HG03442 (cell line): ENCODE results near the gene NOP16.

Experiments used
- ATAC-seq: cut with Tn5 transposase; IDR thresholded peaks from one replicate; pipeline ENCODE4 v1.9.1; 2021; ENCODE audit warnings: mild to moderate bottlenecking, moderate library complexity; ENCODE audit not compliant: unreplicated experiment

NOP16 gene

DNA sequence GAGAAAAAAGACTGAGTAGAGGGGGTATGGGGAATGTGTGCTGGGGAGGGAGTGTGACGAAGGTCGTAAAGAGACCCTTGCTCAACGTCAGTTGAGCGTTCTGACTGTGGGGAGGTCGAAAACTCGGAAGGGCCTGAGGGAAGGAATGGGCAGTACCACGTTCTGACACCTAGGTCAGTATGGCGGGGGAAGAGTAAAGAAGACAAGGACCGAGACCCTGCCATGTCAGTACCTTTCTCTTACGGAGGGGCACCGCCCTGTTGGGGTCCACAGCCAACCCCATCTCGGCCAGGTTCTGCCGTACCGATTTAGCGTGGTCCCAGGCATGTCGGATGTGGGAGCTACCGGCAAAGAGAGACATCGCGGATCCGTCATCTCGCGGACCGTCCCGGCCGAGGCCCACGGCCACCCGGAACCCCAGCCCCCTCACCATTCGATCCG is 375 bp downstream of the NOP16 start:
- ATAC-seq: no peak

DNA sequence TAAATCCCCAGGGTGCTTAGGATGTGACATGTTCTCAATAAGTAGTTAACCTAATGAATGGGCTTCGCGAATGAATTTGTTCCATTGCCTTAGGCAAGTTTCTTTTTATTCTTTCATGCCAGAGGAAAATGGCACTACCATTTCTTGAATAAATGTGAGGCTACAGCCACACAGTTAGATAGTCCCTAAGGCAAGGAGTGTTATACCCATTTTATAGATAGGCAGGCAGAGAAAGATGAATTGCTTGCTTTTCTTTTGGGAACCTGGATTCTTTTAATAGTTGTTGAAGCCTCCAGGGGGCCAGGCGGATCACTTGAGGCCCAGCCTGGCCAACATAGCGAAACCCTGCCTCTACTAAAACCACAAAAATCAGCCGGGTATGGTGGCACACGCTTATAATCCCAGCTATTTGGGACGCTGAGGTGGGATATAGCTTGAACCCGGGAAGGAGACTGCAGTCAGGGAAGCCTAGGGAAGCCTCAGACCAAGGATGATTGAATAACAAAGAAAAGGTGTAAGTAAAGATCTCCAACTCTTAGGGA is 943 bp downstream of the NOP16 start:
- ATAC-seq: no peak

DNA sequence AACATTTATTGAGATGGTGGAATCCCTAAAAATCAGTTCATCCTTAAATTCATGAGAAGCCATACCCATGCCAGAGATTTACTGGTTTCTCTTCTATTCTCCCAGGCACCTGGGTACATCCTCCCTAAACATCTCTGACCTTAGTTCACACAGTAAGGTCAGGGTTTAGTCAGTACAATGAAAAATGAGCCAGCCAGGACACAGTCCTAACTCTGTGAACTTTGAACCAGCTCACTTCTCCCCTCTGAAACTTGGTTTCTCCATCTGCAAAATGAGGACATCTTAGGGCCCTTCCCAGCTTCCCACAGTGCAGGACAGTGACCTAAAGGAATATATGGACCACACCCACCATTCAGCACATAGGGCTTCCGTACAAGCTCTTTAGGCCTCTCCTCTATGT is 1.9 kb downstream of the NOP16 start:
- no peak for ATAC-seq

DNA sequence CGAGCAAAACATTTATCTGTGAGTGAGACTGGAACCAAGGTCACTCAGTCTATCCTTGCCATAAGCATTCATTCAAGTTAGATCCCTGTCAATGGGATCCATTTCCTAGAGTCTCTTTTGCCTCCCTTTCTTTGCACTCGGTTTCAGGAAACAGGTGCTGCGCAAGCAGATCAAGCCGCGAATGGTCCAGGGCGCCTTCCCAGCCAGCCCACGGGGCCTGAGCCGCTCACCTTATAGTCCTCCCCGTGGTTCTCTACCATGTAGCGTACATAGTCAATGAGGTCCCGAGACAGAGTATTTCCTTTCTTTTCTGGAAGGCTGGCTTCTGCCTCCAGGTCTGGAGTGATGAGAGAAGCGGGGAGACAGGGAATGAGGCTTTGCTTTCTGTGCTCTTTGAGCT is 3.4 kb downstream of the NOP16 start:
- no peak for ATAC-seq

DNA sequence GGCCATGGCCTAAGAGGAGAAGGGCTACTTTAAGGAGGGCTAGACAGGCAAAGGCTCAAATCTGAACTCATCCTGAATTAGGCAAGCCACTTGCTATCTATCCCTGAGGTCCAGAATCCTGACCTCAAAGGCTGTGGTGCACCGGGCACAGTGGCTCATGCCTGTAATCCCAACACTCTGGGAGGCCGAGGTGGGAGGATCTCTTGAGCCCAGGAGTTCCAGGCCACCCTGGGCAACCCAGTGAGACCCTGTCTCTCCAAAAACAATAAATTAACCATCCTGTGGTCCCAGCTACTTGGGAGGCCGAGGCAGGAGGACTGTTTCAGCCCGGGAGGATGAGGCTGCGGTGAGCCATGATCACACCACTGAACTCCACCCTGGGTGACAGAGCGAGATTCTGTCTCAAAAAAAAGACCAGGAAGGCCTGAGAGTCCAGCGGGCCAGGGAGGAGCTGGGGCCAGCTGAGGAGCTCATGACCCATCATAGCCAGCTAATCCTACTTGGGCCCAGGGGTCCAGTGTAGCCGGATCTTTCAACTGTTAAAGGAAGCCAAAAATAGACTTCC is 4.0 kb downstream of the NOP16 start:
- no peak for ATAC-seq

DNA sequence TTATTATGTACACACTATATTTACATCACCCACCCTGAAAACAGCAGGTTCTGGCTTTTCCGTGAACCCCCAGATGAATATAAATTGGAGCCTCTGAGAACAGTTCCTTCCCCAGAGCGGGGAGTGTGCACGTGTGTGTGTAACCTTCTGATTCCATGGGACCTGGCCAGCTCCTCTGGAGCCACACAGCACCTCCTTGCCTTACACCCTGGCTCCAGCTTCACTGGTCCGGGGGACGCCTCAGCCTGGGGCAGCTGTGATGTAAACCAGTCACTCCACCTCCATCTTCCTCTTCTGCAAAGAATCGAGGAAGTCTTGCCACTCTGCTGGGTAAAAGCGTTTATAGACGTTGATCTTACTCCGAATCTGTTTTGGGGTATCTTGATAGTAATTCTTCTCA is 4.4 kb downstream of the NOP16 start:
- no peak for ATAC-seq

DNA sequence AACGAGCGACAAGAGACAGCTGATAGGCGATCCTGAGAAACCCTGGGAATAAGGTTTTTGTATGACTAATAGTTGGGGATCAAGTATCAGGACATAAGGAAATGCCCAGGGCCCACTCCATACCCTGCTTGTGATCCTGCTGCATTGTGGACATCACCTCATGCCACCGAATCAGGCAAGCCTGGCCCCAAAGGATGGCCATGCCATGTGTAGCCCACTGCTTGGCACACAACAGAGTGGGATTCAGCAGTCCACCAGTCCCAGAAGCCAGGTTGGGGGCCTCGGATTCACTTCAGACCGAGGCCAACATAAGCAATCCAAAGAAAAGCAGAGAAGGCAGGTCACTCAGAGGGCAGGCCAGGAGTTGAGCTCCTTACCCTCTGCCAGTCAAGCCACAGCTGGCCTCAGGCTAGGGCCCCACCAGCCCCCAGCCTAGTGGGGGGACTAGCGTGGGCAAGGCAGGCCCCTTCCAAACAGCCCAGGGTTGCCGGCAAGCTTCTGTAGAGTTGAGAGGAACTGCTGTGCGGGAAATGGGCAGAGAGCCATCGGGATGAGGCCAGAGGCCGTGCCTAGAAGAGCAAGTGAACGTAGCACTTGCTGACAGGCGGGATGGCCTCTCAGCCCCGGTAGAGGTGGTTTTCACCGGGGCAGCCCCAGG is 5.0 kb downstream of the NOP16 start:
- ATAC-seq: no peak

DNA sequence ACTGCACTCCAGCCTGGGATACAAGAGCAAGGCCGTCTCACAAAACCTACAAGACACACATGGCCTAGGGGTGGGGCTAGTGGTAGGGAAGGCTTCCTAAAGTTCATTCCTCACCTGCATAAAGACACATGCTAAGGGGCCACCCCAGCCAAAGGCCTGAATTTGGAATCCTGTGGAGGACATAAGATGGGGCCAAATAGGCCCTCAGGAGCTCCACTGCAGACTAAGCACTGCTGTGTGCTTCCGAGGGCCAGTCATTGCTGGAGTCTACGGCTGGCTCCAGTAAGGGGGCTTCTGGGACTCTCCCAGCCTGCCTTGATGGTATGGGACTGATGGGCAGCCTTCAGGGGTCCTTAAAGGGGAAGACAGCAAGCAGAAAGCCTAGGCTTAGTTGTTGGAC is 5.7 kb downstream of the NOP16 start:
- no peak for ATAC-seq

DNA sequence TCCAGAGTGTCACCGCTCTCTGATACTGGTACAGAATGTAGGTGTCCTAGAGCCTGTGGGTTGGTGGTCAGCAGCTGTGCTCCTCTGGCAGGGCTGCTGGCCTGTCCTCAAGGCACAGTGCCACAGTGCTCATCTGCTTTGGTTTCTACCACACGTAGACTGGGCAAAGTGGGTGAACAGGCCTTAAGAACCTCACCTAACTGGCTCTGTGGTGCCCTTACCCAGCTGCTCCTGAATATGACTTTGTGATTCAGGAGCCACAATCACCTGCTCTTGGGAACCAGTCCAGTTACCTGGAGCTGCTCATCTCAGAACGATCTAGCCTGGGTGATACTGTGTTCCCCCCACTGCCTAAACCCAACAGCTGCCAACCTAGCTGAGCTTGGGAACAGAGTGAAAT is 6.4 kb downstream of the NOP16 start:
- ATAC-seq: no peak

DNA sequence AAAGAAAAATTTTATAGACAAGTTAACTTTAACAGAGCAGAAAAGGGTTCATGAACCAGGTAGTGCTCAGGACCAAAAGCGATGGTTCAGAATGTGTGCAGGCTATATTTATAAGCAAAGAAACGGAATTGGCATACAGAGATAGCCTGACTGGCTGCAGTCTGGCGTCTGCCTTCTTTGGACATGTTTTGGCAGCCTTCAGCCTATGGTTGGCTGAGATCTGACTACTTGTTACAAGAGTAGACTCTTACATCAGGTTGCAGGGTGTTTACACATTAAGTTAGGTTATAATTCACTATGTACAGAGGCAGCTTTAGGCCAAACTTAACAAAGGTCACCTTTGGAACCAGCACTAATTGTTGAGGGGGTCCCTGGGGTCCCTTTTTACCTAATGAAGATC is 7.0 kb downstream of the NOP16 start:
- no peak for ATAC-seq

DNA sequence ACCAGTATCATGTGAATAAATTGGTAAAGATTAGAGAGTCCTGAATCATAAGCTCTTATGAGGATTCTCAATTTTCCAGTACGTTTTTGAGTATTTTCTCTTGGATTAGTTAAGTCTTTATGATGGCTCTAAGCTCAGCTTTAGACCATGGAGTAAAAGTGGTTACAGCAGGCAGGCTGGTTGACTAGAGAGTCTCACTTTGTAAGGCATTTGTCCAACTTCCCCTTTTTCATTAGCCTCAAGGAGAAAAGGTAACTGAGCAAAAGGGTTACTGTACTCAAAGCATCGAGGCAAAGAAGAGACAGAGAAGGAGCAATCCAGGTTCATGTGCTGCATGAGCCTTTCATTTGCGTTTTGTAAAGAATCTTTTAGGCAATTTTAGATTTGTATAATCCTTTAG is 8.5 kb downstream of the NOP16 start:
- ATAC-seq: peak; percentile 49

DNA sequence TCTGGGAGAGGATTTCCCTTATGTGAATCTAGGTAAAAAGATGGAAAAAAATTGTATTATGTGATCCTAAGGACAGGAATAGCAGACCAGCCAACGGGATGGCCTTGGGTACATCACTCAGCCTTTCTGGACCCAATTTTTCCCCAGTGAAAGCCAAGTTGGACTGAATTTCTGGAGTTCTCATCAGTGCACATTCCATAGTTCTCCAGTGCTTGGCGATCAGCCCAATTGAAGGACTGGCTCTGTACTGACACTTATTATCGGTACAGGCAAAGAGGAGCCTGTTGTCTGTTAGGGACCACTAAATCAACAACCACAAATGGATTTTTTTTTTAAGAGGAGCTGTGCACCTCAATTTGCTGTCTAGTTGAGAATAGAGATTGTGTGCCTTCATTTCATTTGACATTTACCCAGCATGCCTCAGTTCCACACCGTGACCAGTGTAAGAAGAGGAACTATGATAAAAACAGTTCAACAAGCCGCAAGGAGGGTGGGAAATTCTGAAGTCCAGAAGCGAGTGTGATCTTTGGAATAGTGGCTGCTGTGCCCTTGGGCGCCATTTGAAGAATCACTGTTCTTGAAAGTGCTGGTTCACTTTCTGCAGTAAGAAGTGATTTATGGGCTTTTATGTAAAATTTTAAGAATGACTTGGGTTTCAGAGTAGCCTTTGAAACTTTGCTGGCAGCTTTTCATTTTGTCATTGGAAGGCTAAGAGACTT is 15.1 kb downstream of the NOP16 start:
- no peak for ATAC-seq

DNA sequence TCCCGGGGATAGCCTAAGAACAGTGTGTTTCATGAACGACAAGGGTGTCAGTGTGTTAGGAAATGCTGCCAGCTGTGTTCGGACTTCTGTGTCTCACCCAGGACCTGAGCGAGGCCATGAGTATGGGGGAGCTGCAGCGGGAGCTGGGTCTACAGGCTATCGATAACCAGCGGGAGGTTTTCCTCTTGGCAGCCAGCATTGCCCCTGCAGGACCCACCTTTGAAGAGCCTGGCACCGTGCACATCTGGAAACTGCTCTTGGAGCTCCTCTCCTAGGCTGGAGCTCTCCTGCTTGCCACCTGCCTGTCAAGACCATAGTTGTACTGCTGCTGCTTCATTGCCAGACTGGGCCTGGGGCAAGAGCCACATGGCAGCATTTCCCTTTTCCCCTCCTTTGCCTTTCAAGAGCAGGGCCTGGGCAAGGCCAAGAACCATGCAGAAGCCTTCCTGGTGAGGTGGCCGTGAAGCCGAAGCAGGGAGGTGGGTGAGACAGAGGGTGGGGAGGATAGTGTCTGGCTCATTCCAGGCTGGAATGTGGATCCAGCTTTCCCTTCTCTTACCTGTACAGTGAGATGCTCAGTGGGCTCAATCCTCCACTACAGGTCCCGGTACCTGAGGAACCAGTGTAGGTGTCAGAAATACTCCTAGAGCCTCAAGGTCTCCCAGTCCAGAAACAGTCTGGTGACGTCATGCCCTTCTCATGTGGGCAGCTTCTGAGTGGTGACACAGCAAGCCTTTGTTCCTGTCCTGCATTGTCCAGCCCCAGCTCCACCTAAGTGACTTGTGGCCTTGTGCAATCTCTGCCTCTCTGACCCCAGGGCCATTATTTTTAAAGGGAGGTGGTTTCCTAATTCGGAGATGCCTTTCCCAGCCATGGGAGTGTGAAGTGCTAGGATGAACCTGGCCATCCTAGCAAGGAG is 16.5 kb downstream of the NOP16 start:
- ATAC-seq: no peak

DNA sequence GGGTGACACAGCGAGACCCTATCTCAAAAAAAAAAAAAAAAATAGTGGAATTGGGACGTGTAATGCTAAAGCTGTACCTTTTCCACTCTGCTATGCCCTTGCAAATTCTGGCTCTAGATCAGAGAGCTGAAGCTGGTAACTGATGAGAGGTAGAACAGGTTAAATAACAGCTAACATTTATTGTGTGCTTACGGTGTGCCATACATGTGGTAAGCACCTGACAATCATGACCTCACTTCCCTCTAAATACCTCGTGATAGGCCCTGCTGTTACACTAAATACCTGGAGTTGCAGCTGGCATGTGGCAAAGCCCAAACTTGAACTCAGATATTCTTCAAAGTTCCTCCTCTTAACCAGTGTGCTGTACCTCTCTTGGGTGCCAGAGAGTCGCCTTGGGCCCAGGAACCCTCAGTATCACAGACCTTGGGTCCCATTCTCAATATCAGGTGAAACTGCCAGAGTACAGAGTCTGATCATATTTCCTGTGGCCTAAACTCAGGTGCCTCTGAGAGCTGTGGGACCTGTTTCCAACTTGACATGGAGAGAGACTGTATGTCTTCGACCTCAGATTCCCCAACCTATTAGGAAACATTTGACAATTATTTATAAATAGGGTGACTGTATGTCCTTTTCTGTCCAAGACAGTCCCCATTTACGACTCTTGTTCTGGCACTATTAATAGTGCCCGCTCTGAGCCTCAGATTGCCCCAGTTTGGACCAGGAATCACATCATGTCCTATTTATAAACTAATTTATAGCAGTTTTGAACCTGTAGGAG is 18.3 kb downstream of the NOP16 start:
- ATAC-seq: no peak

DNA sequence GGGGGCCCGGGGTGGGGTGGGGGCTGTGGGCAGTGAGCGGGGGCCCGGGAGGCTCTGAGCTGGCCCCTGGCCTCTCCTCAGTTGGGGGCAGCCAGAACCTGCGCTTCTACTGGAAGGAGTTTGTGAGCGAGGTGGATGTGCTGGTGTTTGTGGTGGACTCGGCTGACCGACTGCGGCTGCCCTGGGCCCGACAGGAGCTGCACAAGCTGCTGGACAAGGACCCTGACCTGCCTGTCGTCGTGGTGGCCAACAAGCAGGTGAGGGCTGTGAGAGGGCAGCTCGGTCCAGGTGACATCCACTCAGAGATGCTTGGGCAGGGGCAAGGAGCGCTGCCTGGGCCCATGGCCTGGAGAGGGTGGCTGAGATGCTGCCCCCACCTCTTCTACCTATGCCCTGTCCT is 19.7 kb downstream of the NOP16 start:
- no peak for ATAC-seq

DNA sequence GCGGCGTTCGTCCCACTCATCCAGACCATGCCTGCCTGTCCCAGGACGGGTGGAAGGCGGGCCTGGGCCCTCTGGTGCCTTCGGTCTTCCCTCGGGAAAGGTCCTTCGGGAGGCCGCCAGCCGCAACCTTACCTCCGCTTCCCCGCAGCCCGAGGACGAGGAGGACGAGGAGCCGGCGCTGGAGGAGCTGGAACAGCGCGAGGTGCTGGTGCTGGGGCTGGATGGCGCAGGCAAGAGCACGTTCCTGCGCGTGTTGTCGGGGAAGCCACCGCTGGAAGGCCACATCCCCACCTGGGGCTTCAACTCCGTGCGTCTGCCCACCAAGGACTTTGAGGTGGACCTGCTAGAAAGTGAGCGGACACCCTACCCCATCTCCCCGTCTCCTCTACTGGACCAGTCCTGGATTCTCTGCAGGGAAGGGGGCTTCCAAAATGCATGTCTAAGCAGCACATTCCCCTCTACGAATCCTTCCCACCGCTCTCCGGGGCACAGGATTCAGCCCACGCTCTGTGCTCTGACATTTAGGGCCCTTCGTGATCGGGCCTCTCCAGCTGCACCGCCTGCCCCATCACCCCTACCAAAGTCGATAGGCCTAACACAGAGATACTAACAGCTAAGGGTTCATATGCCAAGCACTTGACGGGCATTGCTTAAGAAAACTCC is 22.0 kb downstream of the NOP16 start:
- no peak for ATAC-seq

DNA sequence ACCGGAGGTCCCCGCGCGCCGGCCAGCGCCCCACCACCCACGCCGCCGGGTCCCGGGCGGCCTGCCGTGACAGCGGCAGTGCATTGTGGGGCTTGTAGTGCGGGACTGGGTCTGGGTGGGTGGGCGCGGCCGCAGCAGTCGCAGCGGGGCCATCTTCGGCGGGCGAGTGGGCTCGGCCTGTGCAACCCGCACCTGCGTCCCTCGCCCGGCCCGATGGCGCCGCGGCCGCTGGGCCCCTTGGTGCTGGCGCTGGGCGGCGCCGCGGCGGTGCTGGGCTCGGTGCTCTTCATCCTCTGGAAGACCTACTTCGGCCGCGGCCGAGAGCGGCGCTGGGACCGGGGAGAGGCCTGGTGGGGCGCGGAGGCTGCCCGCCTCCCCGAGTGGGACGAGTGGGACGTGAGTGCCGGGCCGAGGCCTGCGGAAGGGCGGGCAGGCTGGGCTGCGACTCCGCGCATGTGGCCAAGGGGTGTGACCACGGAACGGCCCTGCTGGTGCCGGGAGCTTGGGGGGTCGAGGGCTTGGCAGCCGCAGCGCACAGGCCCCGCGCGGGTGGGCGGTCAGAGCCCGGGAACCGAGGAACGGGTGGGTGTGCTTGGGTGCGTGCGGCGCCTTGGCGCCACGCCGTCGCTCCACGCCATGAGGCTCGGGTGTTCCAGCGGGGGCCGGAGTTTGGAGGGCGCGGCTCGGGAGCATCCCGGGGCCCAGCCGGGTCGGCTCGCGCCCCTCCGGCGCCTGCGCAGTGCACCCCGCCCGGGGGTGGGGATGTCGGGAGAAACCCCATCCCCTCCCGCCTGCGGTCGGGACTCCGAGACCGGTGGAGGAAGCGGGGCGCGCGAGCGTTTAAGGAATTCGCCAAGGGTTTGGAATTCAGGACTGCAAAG is 22.8 kb downstream of the NOP16 start, which contains the start of gene ARL10:
Gene ARL10, plus strand, starts transcription at position 137 of the 881 bp plus-strand sequence. Its CDS starts 77 bp downstream, at position 214.
- peak; percentile 26 for ATAC-seq

DNA sequence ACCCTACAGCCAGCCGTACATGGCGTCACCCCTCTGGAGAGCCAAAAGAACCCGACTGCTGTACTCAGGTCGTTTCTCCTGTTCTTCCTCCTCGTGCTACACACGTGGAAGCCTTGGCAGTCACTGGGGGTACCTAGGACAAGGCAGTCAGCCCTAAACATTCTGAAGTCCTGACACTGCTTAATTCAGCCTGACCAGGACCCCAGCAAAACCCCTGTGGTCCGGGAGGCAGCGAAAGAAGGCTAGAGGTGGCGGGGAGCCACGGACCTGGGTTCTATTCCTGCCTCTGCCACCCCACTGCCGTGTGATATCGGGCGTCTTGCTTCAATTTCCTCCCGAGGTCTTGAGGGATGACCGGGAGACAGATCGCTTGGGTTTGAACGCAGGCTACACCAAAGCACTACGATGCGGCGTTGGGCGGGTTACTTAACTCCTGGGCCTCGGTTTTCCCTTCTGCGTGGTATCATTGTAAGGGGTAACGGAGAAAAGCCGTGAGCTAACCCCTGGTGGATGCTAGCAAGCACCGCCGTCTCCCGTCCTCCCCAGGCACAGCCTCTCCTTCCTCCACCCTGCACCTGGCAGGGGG is 23.5 kb downstream of the NOP16 start:
- no peak for ATAC-seq

DNA sequence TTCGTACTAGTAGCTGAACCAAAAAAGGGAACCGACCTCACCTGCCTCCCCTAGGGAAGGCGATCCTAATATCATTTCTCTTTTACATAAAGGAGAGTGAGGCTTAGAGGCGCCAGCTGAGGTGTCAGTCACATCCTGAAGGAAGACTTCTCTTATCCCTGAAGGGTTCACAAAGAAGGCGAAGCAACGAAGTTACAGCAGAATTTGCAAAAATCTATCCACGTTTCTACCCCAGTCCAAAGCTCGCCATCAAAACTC is 26.2 kb downstream of the NOP16 start:
- no peak for ATAC-seq
